GM19035 (cell line): ENCODE results near the gene LAMC3.

ENCODE experiments used
- ATAC-seq: cut with Tn5 transposase; IDR thresholded peaks from one replicate; pipeline ENCODE4 v1.9.1; 2021; ENCODE audit not compliant: unreplicated experiment

Gene LAMC3

DNA sequence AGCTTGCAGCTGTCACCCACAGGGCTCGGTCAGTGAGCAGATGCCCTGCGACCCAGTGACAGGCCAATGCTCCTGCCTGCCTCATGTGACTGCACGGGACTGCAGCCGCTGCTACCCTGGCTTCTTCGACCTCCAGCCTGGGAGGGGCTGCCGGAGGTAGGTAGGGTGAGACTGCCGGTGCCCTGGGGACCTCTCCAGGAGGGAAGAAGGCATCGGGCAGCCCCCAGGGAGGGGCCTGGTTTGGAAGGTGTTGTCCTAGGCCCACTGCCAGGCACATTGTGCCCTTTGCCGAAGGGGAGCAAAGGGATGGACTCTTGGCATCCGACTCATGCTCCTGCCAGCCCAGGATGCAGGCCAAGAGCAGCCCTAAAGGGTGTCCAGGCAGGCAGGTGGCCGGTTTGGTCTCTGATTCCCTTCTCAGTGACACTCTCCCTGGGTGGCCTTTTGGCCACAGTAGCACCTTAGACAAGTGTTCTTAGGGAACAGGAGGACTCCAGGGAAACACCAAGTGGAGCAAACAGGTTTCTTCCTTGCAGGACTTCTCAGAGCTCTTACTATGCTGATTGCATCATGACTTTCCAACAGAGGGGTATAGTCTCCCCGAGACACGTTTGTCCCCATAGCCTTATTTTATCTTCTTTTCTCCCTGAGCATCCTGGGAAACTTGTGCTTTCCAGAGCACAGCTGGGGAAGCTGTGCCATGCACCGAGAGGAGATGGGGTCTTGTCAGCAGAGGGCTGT is 59.3 kb downstream of the LAMC3 start:
- no peak for ATAC-seq

DNA sequence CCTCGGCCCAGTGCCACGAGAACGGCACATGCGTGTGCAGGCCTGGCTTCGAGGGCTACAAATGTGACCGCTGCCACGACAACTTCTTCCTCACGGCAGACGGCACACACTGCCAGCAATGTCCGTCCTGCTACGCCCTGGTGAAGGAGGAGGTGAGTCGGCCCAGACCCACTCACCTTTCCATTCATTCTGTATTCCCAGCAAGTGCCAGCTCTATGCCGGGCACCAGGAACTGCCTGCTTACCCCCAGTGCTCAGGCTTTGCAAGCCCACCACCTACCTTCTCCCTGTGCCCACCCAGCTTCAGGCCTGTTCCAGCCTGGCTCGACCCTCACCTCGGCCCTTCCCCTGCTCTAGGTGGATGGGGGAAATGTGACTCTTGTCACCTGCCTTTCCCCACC is 60.7 kb downstream of the LAMC3 start:
- no peak for ATAC-seq

DNA sequence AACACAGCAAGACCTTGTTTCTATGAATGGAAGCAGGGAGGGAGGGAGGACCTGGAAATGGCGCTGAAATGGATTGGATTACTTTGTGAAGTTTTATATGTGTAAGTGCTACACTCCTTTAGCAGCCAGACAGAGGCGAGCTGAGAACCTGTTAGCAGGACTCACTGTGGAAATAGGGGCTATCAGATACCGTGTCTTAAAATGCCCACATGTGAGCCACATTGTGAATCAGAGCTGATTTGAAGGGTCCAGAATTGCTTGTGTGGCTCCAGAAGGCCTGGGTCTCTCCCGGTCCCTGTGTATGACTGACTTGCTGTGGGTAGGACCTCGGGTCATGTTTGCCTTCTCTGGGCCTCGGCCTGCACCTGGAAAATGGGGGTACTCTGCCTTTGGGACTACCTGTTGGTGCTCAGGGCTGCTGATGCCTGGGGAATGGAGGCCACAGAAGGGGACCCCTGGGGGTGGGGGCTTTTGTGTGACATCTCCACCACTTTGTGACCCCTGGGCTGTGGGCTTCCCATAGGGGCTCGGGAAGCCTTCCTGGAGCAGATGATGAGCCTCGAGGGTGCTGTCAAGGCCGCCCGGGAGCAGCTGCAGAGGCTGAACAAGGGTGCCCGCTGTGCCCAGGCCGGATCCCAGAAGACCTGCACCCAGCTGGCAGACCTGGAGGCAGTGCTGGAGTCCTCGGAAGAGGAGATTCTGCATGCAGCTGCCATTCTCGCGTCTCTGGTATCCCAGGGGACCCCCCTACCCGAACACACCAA is 63.3 kb downstream of the LAMC3 start:
- no peak for ATAC-seq

DNA sequence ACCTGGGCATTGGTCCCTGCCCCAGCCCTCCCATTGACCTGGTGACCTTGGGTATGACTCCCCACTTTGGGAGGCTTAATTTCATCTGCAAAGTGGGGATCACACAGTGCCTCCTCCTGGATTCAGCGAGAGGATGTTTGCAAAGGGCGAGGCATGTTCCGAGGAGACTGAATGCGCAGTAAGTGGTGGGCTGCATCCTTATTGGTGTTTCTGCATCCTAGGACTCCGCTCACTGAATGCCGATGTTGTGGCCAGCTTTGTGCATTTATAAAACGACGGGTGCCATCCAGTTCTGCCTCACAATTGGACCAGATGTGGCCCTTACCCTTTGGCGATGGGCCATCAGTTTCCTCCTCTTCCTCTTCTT is 63.9 kb downstream of the LAMC3 start:
- ATAC-seq, result no peak

DNA sequence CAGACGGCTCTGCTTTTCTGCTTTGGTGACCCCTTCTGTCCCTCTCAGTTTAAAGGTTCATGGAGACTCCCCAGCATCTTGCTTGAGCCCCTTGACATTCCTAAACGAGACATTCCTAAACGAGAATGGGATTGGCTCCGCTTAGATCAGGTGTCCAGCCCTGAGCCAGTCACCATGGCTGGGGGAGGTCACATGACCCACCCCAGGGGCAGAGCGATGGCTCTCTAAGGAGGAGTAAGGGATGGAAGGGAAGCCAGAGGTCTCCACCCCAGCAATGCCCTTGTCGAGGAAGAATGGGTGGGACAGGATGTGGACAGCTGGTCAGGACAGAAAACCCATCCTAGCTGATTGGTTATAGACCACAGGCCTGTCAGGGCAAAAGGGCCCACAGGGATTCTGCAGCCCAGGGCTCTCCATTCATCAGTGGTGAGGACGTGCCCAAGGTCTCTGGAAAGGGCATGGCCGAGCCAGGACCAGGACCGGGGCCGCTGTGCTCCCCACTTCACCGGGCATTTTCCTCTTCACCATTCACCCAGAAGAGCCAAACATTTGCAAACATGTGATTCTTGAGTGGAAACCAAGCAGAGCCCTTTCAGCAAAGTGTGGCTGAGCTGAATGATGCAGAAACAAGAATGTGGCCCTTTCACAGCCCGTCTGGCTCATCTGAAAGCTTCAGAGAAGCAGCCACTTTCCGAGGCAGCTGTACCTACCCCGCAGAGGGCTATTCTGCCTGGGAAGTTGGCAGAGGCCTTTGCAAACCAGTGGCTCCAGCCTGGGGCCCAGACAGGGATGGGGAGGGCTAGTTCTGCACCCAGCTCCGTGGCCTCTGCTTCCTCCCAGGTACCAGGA is 67.6 kb downstream of the LAMC3 start:
- ATAC-seq, result no peak

DNA sequence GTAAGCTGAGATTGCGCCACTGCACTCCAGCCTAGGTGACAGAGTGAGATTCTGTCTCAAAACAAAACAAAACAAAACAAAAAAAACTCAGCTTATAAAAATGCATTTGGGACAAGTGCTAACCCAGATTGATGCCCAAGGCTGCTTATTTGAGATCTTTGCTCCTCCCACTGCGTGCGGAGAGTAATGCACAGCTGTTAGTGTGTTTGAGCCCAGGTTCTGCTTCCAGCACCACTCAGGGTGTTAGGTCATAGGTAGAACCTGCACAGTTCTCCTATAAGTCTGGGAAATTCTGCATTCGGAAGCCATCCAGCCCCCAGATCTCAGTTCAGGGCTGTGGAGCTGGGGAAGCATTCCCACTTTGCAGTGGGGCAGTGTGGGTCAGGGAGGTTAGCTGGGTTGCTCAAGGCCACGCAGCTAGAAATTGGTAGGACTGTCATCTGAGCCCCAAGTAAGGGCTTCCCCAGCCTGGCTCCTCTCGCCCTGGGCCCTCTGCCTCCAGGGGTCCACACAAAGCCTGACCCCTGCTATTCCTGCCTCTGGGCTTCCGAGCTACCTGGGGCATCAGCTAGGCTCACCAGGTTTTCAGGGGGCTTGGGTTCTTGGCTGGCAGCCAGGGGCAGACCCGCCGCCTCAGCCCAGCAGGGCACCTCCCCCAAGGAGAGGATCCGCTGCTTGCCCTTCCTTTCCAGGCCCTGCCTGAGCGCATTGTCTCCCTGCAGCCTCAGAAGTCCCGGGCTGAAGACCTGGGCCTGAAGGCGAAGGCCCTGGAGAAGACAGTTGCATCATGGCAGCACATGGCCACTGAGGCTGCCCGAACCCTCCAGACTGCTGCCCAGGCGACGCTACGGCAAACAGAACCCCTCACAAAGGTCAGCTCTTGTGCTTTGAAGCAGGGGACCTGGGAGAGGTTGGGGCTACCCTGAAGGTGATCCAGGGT is 69.7 kb downstream of the LAMC3 start:
- ATAC-seq, result no peak

DNA sequence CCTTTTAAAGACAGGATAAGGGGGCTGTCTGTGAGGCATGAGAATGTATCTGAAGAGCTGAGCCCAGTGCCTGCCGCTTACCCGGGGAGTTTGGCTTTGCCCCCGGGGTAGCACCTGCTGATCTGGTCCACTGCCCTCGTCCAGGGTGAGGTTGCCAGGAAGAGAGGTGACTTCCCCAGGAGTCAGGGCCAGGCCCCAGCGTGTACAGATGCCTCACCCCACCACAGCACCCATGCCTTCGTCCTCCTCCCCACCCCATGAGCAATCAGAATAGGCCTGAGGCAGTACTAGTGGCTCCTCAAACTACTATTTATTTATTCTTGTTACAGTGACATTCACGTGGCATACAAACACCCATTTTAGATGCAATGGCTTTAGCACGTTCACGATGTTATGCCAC is 71.6 kb downstream of the LAMC3 start:
- no peak for ATAC-seq

DNA sequence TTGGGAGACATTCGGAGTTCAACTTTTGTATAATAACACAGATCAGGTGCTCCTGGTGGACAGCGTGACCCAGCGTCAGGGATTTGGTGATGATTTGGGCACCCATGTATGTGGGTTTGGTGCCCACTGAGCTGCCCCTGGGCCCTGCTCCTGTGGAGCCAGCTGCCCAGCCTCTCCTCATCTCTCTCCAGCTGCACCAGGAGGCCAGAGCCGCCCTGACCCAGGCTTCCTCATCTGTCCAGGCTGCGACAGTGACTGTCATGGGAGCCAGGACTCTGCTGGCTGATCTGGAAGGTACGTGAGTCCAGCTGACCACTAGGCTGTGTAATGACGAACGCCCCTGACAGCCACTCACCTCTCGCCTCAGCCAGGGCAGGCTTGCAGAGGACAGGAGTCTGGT is 72.9 kb downstream of the LAMC3 start:
- no peak for ATAC-seq

DNA sequence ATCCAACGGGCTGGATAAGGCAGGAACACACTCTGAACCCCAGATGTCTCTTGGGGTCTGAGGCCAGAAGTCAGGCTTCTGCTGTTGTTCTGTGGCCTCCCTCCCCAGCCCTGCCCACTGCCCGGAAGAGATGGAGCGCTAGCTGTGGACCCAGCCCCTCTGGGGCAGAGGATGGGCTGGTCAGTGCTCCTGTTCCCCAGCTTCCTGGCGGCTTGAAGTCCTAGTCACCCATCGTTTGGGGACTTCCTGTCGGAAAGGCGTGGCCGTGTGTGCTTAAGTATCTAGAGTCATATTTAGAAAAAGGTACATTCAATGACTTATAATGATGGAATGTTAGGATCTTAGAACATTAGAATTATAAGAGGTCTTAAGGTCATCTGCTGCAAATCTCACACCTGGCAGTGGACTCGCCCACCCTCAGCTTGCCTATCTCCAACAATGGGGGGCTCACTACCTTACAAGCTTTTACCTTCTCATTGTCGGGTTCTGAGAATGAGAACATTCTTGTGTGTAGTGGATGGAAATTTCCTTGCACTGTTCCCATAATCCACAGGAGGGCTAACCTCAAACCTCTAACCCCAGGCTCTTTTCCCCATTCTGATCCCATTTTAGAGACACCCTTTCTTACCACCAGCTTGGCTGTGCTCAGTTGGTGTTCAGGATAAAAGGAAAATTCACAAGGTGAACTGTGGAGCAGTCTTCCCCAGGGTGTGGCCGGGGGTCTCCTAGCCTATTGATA is 74.0 kb downstream of the LAMC3 start:
- ATAC-seq, result no peak

DNA sequence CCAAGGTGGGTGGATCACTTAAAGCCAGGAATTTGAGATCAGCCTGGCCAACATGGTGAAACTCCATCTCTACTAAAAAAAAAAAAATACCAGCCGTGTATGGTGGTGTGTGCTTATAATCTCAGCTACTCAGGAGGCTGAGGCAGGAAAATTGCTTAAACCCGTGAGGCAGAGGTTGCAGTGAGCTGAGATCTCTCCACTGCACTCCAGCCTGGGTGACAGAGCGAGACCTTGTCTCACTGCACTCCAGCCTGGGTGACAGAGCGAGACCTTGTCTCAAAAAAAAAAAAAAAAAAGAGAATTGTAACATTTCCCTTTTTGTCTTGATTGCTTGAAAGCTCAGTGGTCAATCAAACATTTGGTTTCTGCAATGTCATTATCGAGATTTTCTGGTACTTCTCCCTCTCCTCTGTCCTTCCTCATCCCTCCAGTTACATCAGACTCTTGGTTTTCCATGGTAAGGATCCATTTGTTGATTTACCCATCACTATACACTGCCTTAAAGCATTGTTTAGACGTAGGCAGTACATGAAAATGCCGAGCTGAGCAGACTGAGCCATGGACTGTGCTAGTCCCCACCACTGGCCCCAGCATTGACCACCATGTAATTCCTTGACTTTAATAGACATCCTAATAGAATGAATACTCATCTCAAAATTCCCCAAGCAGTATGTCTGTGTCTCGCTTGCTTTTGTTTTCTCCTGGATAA is 75.8 kb downstream of the LAMC3 start:
- no peak for ATAC-seq

DNA sequence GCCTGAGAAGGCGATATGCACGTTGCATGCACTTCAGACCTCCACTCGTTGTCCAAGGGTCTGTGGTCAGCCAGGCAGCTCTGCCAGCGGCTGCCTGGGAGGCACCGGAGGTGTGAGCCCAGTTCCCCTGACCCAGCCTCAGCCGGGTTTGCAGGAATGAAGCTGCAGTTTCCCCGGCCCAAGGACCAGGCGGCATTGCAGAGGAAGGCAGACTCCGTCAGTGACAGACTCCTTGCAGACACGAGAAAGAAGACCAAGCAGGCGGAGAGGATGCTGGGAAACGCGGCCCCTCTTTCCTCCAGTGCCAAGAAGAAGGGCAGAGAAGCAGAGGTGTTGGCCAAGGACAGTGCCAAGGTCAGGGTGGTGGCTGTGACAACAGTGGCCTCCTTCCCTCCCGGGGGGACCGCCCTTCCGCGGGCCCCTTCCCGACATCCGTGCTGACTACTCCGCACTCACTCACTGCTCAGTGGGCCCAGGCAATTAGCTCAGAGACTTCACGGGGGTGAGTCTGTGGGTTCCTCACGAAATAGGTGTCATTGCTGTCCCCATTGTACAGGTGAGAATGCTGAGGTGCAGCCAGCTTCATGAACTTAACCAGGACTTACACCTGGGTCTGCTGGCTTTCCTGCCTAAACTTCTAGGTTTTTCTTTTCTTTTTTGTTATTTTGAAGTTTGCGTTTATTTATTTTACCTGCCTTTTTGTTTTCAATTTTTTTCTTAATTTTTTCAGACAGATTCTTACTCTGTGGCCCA is 76.6 kb downstream of the LAMC3 start:
- ATAC-seq, result no peak

DNA sequence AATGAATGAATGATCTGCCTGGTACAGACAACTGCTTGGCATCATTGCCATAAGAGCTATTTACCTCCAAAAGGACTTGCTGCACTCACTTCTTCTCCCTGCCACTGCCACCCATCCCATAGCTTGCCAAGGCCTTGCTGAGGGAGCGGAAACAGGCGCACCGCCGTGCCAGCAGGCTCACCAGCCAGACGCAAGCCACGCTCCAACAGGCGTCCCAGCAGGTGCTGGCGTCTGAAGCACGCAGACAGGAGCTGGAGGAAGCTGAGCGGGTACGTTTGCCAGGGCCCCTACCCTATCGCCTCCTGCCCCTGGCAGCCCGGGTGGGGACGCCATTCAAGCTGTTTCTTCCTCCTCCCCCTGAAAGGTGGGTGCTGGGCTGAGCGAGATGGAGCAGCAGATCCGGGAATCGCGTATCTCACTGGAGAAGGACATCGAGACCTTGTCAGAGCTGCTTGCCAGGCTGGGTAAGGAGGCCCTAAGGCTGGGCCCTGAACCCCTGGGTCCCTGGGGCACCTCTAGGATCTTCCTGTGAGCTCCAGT is 78.5 kb downstream of the LAMC3 start:
- no peak for ATAC-seq

DNA sequence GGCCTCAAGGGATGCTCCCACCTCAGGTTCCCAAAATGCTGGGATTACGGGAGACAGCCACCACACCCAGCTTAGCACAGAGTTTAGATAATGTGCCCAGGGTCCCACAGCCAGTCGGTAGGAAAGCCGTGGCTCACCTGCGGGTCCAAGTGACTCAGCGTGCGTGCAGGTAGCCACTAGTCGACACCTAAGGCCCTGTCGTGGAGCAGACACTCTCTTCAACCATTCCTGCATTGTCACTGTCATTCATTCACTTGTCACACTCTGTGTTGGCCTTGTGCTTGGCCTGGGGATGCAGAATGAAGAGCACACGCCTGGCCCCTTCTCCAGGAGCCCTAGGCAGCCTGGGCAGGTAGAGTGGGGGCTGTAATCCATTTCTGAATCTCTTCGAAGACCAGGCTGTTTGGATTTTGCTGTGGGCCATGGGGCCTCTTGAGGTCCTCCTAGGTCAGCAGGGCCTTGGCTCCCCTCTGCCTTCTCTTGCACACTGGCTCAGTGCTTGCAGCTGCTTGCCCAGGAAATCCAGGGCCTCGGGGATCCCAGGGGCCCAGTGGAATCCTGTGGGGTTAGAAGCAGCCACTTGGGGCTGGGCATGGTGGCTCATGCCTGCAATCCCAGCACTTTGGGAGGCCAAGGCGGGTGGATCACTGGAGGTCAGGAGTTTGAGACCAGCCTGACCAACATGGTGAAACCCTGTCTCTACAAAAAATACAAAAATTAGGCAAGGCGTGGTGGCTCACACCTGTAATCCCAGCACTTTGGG is 81.2 kb downstream of the LAMC3 start:
- ATAC-seq, result no peak

DNA sequence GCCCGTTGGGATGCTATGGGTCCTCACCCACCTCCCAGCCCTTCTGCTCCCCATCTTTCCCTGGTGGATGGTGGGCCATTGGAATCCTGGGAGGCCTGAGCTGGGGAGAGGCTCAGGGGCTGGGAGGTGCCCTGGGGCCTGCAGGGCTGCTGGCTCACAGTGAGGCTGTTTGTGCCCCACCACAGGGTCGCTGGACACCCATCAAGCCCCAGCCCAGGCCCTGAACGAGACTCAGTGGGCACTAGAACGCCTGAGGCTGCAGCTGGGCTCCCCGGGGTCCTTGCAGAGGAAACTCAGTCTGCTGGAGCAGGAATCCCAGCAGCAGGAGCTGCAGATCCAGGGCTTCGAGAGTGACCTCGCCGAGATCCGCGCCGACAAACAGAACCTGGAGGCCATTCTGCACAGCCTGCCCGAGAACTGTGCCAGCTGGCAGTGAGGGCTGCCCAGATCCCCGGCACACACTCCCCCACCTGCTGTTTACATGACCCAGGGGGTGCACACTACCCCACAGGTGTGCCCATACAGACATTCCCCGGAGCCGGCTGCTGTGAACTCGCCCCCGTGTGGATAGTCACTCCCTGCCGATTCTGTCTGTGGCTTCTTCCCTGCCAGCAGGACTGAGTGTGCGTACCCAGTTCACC is 82.5 kb downstream of the LAMC3 start:
- ATAC-seq, result no peak

DNA sequence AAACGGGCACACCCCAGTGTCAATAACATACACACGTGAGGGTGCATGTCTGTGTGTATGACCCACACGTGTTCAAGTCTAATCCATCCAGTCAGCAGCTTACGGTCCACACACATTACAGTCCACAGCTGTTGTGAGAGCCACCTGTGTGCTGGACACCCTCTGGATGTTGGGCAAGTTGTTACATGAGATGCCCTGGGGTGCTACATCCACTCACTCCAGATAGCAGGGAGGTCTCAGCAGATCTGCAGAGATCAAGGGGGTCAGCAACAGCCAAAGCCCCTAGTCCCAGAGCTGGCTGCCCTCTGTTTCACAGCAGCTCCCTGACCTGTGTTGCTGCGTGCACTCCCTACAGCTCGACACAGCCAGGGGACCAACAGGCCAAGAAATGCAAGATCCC is 83.1 kb downstream of the LAMC3 start:
- ATAC-seq, result no peak

DNA sequence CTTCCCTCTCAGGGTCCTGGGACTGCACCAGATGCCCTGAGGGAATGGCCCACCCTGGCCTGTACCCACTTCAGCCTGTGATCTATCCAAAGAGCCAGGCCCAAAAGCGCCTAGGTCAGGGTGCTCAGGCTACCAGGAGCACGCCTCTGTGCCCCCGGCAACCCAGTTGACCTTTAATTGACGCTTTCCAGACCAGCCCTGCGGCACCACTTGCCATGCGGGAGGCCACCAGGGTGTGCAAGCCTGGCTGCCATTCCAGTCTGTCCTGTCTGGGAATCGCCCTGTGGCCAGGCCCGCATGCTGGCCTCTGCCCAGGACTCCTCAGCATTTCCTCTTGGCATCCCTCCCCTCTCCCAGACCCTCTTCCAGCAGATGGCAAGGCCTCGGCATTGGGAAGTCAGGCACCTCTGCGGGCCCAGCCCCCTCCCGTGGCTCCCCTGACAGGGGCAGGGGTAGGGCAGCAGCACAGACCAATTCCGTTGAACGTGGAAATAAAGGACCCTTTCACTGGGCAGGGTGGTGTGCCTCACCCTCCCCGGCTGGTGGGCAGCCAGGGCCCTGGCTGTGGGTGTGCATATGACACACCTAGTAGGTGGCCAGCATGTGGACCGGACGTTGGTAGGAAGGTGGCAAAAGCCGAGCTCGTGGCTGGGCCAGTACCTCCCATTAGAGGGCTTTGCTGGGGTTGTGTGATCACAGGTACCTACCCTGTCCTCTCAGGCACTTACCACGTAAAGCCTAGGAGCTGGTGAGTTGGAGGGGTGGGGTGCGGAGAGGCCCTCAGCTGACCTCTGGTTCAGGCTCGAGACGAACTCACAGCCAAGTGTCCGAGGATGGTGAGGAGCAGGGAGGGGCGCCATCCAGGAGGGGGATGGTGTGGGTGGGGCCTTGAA is 83.8 kb downstream of the LAMC3 start:
- no peak for ATAC-seq
